ENCODE data around the gene PLCL1.
A peak's percentile ranks its signal among the peaks of the same experiment; 100 is the strongest.
"Not testable (repeated sequence)": the region's sequence is repeated elsewhere in the genome, so short reads cannot be mapped to it uniquely, and the experiment has no call there.

PLCL1 gene

GRCh38 chr2:198137733-198138132 is 333.3 kb downstream of the PLCL1 start:
- no peak for DNase-seq

- no peak for DNase-seq
Measured at GRCh38 chr2:198141726-198142125, 337.3 kb downstream of the PLCL1 start.

GRCh38 chr2:198143156-198143555 is 338.8 kb downstream of the PLCL1 start:
- DNase-seq, result no peak

- no peak for DNase-seq
Measured at GRCh38 chr2:198143793-198144192, 339.4 kb downstream of the PLCL1 start.

GRCh38 chr2:198144660-198145059 is 340.3 kb downstream of the PLCL1 start:
- no peak for DNase-seq

- DNase-seq, result no peak
Measured at GRCh38 chr2:198146346-198146940, 342.1 kb downstream of the PLCL1 start.

GRCh38 chr2:198157314-198157713 is 352.9 kb downstream of the PLCL1 start:
- no peak for DNase-seq

GRCh38 chr2:198161151-198161550 is 356.8 kb downstream of the PLCL1 start:
- no peak for DNase-seq

- DNase-seq, result no peak
Measured at GRCh38 chr2:198162276-198162675, 357.9 kb downstream of the PLCL1 start.

GRCh38 chr2:198164843-198165242 is 360.4 kb downstream of the PLCL1 start:
- DNase-seq, result no peak

GRCh38 chr2:198165289-198165688 is 360.9 kb downstream of the PLCL1 start:
- no peak for DNase-seq

GRCh38 chr2:198167346-198167745 is 363.0 kb downstream of the PLCL1 start:
- no peak for DNase-seq

GRCh38 chr2:198168651-198169050 is 364.3 kb downstream of the PLCL1 start:
- DNase-seq, result no peak

GRCh38 chr2:198173242-198173641 is 368.8 kb downstream of the PLCL1 start:
- DNase-seq, result peak in 2 of 3 experiments; percentile 10 to 39

- no peak for DNase-seq
Measured at GRCh38 chr2:198173864-198174263, 369.5 kb downstream of the PLCL1 start.

GRCh38 chr2:198175271-198175670 is 370.9 kb downstream of the PLCL1 start:
- no peak for DNase-seq

GRCh38 chr2:198177040-198177439 is 372.6 kb downstream of the PLCL1 start:
- DNase-seq, result no peak

- no peak for DNase-seq
Measured at GRCh38 chr2:198178766-198179165, 374.4 kb downstream of the PLCL1 start.

GRCh38 chr2:198186257-198186656 is 381.9 kb downstream of the PLCL1 start:
- peak; percentile 40 to 63 (median 52) for DNase-seq

- no peak for DNase-seq
Measured at GRCh38 chr2:198187841-198188240, 383.4 kb downstream of the PLCL1 start.

GRCh38 chr2:198188982-198189381 is 384.6 kb downstream of the PLCL1 start:
- no peak for DNase-seq

- DNase-seq, result no peak
Measured at GRCh38 chr2:198191651-198192050, 387.3 kb downstream of the PLCL1 start.

GRCh38 chr2:198196556-198196955 is 392.2 kb downstream of the PLCL1 start:
- not testable (repeated sequence) for DNase-seq

All from NCI-H1417 (cell line).